Stimulated activated CD8-positive, alpha-beta memory T cell treated with anti-CD3 and anti-CD28 coated beads, Interleukin-12 subunit alpha, Interleukin-12 subunit beta, amount 100 ng/mL, for 1 hour (primary cell): ENCODE measurements around the gene ECM1.

Experiments
- DNase-seq: peaks from one replicate; pipeline ENCODE4 v3.0.0-alpha.2; 2020; ENCODE audit warnings: low read depth

ECM1 gene

GRCh38 chr1:150545486-150546032 is 37.6 kb downstream of the ECM1 start:
- no peak for DNase-seq

- DNase-seq = no peak
Observed at GRCh38 chr1:150546294-150546937, 38.5 kb downstream of the ECM1 start.

GRCh38 chr1:150548324-150548631 is 40.4 kb downstream of the ECM1 start:
- no peak for DNase-seq

DNA sequence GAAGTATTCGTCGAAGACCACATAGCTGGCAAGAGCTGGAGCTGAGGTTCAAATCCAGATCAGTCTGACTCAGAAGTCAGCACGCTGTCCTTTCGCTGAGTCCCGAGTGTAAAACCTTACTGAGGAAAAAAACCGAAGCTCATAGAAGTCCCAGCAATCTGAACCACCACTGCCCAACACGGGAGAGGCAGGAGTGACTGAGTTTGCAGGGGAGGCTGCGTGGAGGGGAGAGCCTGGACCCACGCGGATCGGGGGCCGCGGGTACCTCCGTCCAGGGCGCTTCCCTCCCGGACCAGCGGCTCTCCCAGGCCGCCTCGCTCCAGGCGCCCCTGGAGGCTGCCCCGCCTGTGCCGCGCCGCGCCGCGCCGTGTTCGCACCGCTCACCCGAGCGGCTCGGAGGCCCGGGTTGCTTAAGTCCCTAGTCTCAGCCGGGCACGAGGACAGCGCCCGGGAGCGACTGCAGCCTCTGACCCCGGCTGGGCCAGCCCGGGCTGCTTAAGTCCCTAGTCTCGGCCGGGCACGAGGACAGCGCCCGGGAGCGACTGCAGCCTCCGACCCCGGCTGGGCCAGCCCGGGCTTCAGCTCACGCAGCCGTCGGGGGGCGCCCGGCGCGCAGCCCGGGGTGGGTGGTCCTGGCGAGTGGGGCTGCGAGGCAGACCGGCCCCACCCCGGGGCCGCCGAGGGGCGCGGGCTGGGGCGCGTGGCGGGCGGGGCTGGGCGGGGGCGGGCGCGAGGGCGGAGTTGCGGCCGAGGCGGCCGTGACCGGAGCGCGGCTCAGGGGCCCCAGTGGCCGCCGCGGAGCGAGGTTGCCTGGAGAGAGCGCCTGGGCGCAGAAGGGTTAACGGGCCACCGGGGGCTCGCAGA is 41.0 kb downstream of the ECM1 start, which contains the start of gene ADAMTSL4:
Gene ADAMTSL4 (plus strand): TSS at position 777 of the 864 bp plus-strand sequence. CDS start 2,881 bp downstream, outside the sequence.
- DNase-seq = no peak

DNA sequence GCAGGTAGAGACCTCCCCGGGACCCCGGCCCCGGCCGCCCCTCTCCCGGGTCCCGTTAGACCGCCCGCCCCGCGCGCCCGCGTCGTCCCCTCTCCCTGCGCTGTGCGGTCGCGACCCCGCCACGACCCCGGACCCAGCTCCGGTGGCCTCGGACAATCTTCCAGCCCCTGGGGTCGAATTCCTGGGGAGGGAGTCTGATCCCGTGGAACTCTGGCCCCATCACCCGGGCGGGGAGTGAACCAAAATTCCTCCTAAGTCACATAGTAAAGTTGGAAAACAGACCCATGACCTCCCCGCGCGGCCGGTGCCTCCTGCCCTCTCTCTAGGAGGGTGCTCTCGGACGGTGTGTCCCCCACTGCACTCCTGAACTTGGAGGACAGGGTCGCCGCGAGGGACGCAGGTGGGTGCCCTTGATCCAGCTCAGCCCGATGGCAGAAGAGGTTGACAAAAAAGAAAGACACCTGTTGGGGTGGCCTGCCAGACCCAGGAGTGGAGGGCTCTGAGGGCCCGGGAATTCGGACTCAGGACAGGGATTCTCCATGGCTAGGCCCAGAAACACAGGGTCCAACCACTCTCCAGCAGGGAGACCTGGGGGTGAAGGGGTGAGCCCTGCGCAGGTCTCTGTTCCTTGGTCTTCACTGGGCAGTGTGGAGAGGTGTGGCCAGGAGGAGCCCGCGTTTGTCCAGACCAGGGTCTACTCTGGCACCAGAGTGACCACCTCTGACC is 41.8 kb downstream of the ECM1 start:
- no peak for DNase-seq

- no peak for DNase-seq
Observed at GRCh38 chr1:150550222-150551050, 42.5 kb downstream of the ECM1 start.

DNA sequence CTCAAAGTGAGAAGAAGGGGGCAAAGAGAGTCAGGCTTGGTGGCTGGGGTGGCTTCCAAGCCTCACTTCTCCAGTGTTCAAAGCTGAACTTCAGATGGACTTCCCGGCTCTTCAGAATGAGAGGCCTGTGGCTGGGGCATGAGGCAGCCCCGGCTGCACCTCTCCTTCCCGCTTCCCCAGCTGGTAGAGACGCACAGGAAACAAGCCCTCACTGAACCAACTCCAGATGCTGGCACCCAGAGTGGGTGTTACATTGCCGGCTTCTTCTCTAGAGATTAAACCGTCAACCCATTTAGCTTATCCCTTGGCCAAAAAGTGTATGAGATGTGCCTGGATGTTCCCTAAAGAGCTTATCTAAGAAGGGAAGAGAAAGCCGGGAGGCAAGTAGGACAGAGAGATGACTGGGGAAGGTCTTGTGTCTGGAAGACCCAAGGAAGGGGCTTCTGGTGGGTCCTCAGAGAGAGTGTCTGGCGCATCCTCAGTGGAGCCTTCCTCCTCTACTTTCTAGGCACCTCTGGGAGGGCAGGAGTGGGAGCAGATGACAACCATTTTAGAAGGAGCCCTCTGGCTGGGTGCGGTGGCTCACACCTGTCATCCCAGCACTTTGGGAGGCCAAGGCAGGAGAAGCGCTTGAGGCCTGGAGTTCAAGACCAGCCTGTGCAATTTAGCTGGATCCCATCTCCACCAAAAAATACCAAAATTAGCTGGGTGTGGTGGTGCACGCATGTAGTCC is 43.3 kb downstream of the ECM1 start:
- DNase-seq = no peak

DNA sequence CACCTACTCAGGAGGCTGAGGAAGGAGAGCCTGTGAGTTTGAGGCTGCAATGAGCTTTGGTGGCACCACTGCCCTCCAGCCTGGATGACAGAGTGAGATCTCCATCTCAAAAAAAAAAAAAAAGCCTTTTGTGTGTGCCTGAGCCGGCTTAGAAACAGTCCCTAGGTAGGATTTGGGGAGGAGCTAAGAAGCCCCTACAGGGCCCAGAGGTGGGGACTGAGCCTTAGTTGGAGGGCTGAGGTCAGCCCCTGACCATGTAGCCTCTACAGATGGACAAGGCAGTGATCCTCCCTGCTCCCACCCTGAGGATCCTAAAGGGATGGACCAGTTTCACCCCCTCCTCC is 43.8 kb downstream of the ECM1 start:
- no peak for DNase-seq

DNA sequence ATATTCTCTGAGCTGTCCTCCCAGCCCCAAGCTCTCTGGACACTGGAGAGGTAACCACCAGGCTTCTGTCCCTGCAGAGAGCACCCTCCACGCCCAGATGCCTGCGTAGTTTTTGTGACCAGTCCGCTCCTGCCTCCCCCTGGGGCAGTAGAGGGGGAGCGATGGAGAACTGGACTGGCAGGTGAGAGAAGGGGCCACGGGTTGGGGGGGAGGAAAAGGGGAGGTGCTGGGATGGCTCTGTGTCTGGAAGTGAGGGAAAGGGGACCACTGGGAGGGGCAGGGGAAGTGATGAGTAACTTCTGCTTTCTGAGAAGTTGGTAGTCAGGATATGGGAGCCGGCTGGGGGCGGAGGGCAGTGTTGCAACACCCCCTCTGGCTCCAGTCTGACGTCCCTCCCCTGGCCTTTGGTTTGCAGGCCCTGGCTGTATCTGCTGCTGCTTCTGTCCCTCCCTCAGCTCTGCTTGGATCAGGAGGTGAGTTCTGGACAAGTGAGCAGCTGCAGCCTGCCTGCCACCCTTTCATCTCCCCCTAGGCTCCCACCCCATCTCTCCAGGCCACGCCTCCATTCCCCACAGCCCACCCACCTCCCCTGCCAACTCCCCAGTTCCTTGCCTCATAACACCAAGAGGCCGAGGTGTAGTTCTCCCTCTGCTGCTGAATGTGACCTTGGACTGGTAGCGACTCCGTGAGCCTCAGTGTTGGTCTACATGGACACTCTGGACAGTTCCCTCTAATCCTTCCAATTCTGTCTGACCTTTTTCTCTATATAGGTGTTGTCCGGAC is 44.4 kb downstream of the ECM1 start:
- DNase-seq = no peak

GRCh38 chr1:150552911-150553289 is 45.0 kb downstream of the ECM1 start:
- DNase-seq = no peak

DNA sequence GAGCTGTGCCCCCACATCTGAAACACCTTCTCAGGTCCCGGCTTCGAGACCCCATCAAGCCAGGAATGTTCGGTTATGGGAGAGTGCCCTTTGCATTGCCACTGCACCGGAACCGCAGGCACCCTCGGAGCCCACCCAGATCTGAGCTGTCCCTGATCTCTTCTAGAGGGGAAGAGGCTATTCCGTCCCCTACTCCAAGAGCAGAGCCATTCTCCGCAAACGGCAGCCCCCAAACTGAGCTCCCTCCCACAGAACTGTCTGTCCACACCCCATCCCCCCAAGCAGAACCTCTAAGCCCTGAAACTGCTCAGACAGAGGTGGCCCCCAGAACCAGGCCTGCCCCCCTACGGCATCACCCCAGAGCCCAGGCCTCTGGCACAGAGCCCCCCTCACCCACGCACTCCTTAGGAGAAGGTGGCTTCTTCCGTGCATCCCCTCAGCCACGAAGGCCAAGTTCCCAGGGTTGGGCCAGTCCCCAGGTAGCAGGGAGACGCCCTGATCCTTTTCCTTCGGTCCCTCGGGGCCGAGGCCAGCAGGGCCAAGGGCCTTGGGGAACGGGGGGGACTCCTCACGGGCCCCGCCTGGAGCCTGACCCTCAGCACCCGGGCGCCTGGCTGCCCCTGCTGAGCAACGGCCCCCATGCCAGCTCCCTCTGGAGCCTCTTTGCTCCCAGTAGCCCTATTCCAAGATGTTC is 45.6 kb downstream of the ECM1 start:
- DNase-seq = no peak

DNA sequence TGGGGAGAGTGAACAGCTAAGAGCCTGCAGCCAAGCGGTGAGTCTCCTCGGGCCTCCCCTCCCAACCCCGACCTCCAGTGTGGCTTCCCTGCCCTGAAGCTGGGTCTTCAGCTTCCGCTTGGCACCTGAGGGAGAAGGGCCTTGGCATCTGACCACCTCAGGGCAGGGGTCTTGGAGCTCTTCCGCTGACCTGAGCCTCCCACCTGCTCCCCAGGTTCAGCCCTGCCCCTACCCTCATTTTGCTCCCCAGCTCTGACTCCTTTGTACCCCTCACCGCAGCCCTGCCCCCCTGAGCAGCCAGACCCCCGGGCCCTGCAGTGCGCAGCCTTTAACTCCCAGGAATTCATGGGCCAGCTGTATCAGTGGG is 46.2 kb downstream of the ECM1 start:
- no peak for DNase-seq

DNA sequence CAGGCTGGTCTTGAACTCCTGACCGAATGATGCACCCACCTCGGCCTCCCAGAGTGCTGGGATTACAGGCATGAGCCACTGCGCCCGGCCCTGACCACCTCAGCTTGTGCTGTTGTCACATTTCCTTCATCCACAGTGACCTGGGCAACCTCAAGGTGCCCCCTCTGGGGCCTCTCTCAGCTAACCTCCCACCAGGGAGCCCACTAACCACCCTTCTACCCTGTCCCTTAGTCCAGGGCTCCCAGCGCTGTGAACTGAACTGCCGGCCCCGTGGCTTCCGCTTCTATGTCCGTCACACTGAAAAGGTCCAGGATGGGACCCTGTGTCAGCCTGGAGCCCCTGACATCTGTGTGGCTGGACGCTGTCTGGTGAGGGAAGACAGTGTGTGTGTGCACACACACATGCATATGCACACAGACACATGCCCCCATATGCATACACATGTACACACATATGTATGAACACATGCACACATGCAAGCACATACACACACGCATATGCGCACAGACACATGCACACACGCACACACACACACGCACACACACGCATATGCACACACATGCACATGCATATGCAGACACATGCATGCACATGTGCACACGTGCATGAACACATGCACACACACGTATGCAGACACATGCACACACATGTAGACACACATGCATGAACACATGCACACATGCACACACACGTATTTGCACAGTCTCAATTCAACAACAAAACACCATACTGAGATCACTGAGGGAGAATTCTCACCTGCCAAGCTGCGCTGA is 47.5 kb downstream of the ECM1 start:
- DNase-seq = no peak

DNA sequence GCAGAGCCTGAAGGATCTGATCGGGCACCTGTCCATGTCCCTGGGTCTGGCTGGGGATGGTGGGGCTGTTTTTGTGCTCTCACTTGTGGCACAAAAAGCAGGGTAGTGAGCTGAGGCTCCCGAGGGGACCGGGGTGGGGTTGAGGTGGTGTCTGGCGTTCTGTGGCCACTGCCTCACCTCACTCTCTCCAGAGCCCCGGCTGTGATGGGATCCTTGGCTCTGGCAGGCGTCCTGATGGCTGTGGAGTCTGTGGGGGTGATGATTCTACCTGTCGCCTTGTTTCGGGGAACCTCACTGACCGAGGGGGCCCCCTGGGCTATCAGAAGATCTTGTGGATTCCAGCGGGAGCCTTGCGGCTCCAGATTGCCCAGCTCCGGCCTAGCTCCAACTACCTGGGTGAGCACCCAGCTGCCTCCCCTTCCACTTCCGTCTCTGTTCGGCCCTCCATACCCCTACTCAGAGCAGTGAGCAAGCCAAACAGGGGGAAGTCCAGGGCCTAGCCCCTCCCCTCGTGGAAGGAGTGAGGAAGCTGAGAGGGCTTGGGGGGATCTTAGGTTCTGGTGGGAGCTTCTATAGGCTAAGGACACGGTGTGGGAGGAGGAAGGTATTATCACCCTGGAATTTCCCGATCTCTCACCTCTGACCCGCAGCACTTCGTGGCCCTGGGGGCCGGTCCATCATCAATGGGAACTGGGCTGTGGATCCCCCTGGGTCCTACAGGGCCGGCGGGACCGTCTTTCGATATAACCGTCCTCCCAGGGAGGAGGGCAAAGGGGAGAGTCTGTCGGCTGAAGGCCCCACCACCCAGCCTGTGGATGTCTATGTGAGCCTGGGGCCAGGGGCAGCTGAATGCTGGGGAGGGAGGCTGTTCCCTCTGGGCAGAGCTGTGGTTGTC is 48.3 kb downstream of the ECM1 start:
- no peak for DNase-seq

DNA sequence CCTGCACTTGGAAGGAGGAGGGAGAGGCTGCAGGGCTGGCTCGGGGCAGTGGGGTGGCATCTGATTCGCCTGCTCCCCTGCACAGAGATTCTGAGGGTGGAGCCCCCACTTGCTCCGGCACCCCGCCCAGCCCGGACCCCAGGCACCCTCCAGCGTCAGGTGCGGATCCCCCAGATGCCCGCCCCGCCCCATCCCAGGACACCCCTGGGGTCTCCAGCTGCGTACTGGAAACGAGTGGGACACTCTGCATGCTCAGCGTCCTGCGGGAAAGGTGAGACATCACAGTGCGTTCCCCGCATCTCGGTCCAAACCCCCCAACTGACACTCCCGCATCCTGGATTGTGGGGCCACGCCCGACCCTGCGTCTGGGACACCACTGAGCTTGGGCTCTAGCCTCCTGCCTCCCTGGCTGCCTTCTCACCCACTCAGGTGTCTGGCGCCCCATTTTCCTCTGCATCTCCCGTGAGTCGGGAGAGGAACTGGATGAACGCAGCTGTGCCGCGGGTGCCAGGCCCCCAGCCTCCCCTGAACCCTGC is 49.2 kb downstream of the ECM1 start:
- no peak for DNase-seq

DNA sequence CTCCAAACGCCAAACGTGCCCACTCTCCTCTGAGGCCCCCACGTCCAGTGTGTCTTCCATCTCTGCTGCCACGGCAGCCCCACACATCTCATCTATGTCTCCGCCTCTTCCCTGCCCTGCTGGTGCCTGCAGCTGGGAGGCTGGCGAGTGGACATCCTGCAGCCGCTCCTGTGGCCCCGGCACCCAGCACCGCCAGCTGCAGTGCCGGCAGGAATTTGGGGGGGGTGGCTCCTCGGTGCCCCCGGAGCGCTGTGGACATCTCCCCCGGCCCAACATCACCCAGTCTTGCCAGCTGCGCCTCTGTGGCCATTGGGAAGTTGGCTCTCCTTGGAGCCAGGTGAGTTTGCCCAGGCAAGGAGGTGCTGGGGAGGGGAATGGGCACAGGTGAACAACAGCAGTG is 49.9 kb downstream of the ECM1 start:
- no peak for DNase-seq

GRCh38 chr1:150558303-150558704 is 50.4 kb downstream of the ECM1 start:
- no peak for DNase-seq
